Endothelial cell of umbilical vein (primary cell): ENCODE data around the gene ATG7. TPM values are rescaled to one million over a fixed set of nuclear protein-coding genes. Genes with fewer than 3 reads are reported as not detected.

Experiments used
- BruUV-seq: library from RNA; stranded (reverse); fragments of 400-500 nt; replicated peaks from 2 replicates; lab custom pipeline; 2021; lab: Mats Ljungman, UMichigan
- CTCF ChIA-PET: fragments of 300-600, 350-600 bp; sonication (Branson Sonifier 250); formaldehyde crosslinking; loops from one replicate; lab custom pipeline; 2021; ENCODE audit warnings: antibody characterized with exemption, inconsistent platforms; lab: Charles Lee
- POLR2A ChIA-PET: fragments of 300-600, 350-600 bp; sonication (Branson Sonifier 250); formaldehyde crosslinking; loops from one replicate; lab custom pipeline; 2021; ENCODE audit warnings: antibody characterized with exemption, inconsistent platforms; lab: Charles Lee
- DNase-seq: peaks from one replicate; pipeline ENCODE4 v3.0.0-alpha.2; 2011; ENCODE audit warnings: low read depth, low spot score
- FAIRE-seq: peaks from 2 replicates; lab custom pipeline; 2011; peaks lifted over from hg19 to GRCh38; lab: Jason Lieb, UNC
- H2AFZ ChIP-seq: 2 replicates; pipeline ENCODE4 v1.6.0; 2012; ENCODE audit warnings: low read depth, low read length, control low read depth, inconsistent platforms
- H3K27ac ChIP-seq: 2 replicates; pipeline ENCODE4 v1.5.1; 2011; ENCODE audit warnings: low read depth, mild to moderate bottlenecking, control low read depth, low read length, moderate library complexity; ENCODE audit not compliant: insufficient read depth
- H3K27me3 ChIP-seq, 2 experiments: 2 replicates each; pipeline versions ENCODE4 v1.6.0 to v1.6.1; 2011; ENCODE audit warnings: low read length in 2 of 2, mixed read lengths in 1 of 2; ENCODE audit not compliant: control insufficient read depth in 2 of 2, insufficient read depth in 2 of 2
- H3K36me3 ChIP-seq, 2 experiments: 2 replicates in 1 of 2; 3 replicates in 1 of 2; pipeline ENCODE4 v1.5.1; 2011; ENCODE audit warnings: low read length in 2 of 2, mild to moderate bottlenecking in 1 of 2, moderate library complexity in 1 of 2; ENCODE audit not compliant: control insufficient read depth in 2 of 2, insufficient read depth in 2 of 2; ENCODE audit errors: extremely low read depth in 1 of 2
- H3K4me1 ChIP-seq: 3 replicates; pipeline ENCODE4 v1.5.1; 2011; ENCODE audit warnings: mild to moderate bottlenecking, low read length; ENCODE audit not compliant: control insufficient read depth, insufficient read depth; ENCODE audit errors: extremely low read depth
- H3K4me2 ChIP-seq: 2 replicates; pipeline ENCODE4 v1.6.1; 2011; ENCODE audit warnings: low read length, control low read depth, mixed read lengths; ENCODE audit not compliant: insufficient read depth
- H3K4me3 ChIP-seq, 3 experiments: fragments of 200-600 bp in 1 of 3; sonication (generic), shearing (Covaris generic) in 1 of 3; replicated peaks in 1 of 3; 2 replicates each; pipeline ENCODE4 v1.5.1; 2011 to 2016; ENCODE audit warnings: control low read depth in 3 of 3, low read length in 3 of 3, mild to moderate bottlenecking in 2 of 3, inconsistent platforms in 1 of 3, low read depth in 1 of 3, moderate library complexity in 1 of 3; ENCODE audit not compliant: insufficient read depth in 1 of 3
- H3K79me2 ChIP-seq: 2 replicates; pipeline ENCODE4 v1.6.0; 2012; ENCODE audit warnings: low read length, inconsistent platforms; ENCODE audit not compliant: control insufficient read depth, insufficient read depth
- H3K9ac ChIP-seq: replicated peaks from 2 replicates; pipeline ENCODE3; 2011; ENCODE audit warnings: low read length, control low read depth; ENCODE audit not compliant: insufficient read depth; ENCODE audit errors: extremely low read depth
- H3K9me1 ChIP-seq: replicated peaks from 3 replicates; pipeline ENCODE4 v1.6.0; 2011; ENCODE audit warnings: mild to moderate bottlenecking, low read length; ENCODE audit not compliant: control insufficient read depth, insufficient read depth; ENCODE audit errors: extremely low read depth
- H3K9me3 ChIP-seq: replicated peaks from 2 replicates; pipeline ENCODE4 v1.5.1; 2012; ENCODE audit warnings: low read length, inconsistent platforms; ENCODE audit not compliant: control insufficient read depth, insufficient read depth
- H4K20me1 ChIP-seq: replicated peaks from 2 replicates; pipeline ENCODE3; 2011; ENCODE audit warnings: mild to moderate bottlenecking, low read length; ENCODE audit not compliant: control insufficient read depth, insufficient read depth; ENCODE audit errors: extremely low read depth
- CTCF ChIP-seq, 2 donors: IDR thresholded peaks; 1 replicate in 1 of 2; 2 replicates in 1 of 2; pipeline ENCODE4 v1.5.1; 2011; ENCODE audit warnings: low read length in 2 of 2, mild to moderate bottlenecking in 2 of 2, moderate library complexity in 2 of 2, control low read depth in 1 of 2, inconsistent platforms in 1 of 2, low read depth in 1 of 2; ENCODE audit not compliant: insufficient read depth in 1 of 2; ENCODE audit errors: extremely low read depth in 1 of 2
- EZH2 ChIP-seq: IDR thresholded peaks from 2 replicates; pipeline ENCODE4 v1.6.1; 2012; ENCODE audit warnings: borderline replicate concordance, low read depth, mild to moderate bottlenecking, moderate library complexity, low read length, inconsistent platforms; ENCODE audit not compliant: severe bottlenecking
- FOS ChIP-seq: IDR thresholded peaks from 2 replicates; pipeline ENCODE4 v1.6.1; 2011; ENCODE audit warnings: mild to moderate bottlenecking, low read length, moderate library complexity, borderline replicate concordance; ENCODE audit not compliant: insufficient read depth
- GATA2 ChIP-seq: IDR thresholded peaks from 2 replicates; pipeline ENCODE4 v1.7.0; 2011; ENCODE audit warnings: low read depth, mild to moderate bottlenecking, moderate library complexity, mixed read lengths, low read length; ENCODE audit not compliant: insufficient read length, insufficient read depth
- JUN ChIP-seq: IDR thresholded peaks from 2 replicates; pipeline ENCODE4 v1.6.1; 2011; ENCODE audit warnings: borderline replicate concordance, low read depth; ENCODE audit not compliant: insufficient read length, insufficient read depth
- MYC ChIP-seq: IDR thresholded peaks from one replicate; pipeline ENCODE4 v1.6.1; 2011; ENCODE audit warnings: mild to moderate bottlenecking, low read depth, low read length
- POLR2A ChIP-seq: IDR thresholded peaks from 2 replicates; pipeline ENCODE4 v1.6.1; 2012; ENCODE audit warnings: low read depth, mild to moderate bottlenecking, control low read depth, low read length
- POLR2AphosphoS5 ChIP-seq: IDR thresholded peaks from 2 replicates; pipeline ENCODE4 v1.6.1; 2012; ENCODE audit warnings: low read depth, mild to moderate bottlenecking, control low read depth, low read length, moderate library complexity; ENCODE audit not compliant: insufficient read depth
- dilution Hi-C: fragments of 300-500 bp; cut with MboI; formaldehyde crosslinking; loops from one replicate; pipeline ENCODE4 v1.15.0; 2019; ENCODE audit warnings: low sequenced_read_pairs; ENCODE audit not compliant: extremely low pct_ligation_motif_present
- intact Hi-C: fragments of 100-400 bp; cut with micrococcal nuclease; formaldehyde crosslinking; loops from one replicate; pipeline ENCODE4 v1.10.0; 2022
- polyA plus RNA-seq, 4 experiments: library from polyadenylated mRNA; depleted of rRNA in 3 of 4; stranded (reverse) in 3 of 4; unstranded in 1 of 4; fragments of >200 nt; gene quantifications; 2 replicates each; pipeline versions ENCODE4 v1.2.1 to v1.2.3, GENCODE V29; 2011 to 2012; ENCODE audit warnings: missing spikeins in 1 of 4
- total RNA-seq: library from RNA; stranded (reverse); gene quantifications from 2 replicates; pipeline ENCODE4 v1.2.3, GENCODE V29; 2021
- TF ChIP-seq, protein P1 (sequence below): IDR thresholded peaks from 2 replicates; pipeline ENCODE4 v1.6.1; 2011; ENCODE audit not compliant: insufficient read depth, insufficient read length

The ATG7 gene
- total and polyA plus RNA-seq, 2 donors (not counting 3 experiments of a cell fraction or from before 2014, with no cell fraction given), result 30.8 to 48.3 TPM

- peaks cover 33% of the 10 kb centered on the region for H3K4me1 ChIP-seq
- H3K9ac ChIP-seq, result no peak overlapping the region
- no peaks in the 10 kb centered on the region for H3K79me2 ChIP-seq
- H3K4me2 ChIP-seq, result no peak overlapping the region
- FAIRE-seq (no peak), DNase-seq (no peak)
- H3K36me3 ChIP-seq, result no peaks in the 10 kb centered on the region
- H4K20me1 ChIP-seq, result no peaks in the 10 kb centered on the region
- dilution Hi-C loops, result no loop called here
- BruUV-seq, result no TSS peak
- no peak overlapping the region for H2AFZ ChIP-seq
- no peak for TF ChIP-seq GATA2
- no peak for TF ChIP-seq FOS
- no peak for TF ChIP-seq JUN
- no peak for TF ChIP-seq POLR2A
- no peak for TF ChIP-seq POLR2AphosphoS5
- TF ChIP-seq MYC, result no peak
- no peak for TF ChIP-seq CTCF (IDR thresholded peaks at IDR 0.05; ENCODE audit: extremely low read depth in 1 of 2, insufficient read depth in 1 of 2, low read depth in 1 of 2, low read length in 2 of 2)
- TF ChIP-seq EZH2, result no peak
- TF ChIP-seq, protein P1, sequence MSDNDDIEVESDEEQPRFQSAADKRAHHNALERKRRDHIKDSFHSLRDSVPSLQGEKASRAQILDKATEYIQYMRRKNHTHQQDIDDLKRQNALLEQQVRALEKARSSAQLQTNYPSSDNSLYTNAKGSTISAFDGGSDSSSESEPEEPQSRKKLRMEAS, result no peak
- no peak overlapping the region for H3K4me3 ChIP-seq
- H3K9me1 ChIP-seq, result no peaks in the 10 kb centered on the region
- ChIA-PET CTCF (interaction anchor here (0.9 to 6.5 kb wide), 5 partner anchors 11 to 271 kb away, joined by 3 to 189 read pairs (median 21); partner anchors contain the start of gene VGLL4), POLR2A (no interaction called here)
- no peaks in the 10 kb centered on the region for H3K27me3 ChIP-seq
- no peak overlapping the region for H3K27ac ChIP-seq
- H3K9me3 ChIP-seq, result no peaks in the 10 kb centered on the region
- intact Hi-C loops, result no loop called here
Measured at GRCh38 chr3:11381563-11381962, 109.4 kb downstream of the ATG7 start.
